Fibroblast of peridontal ligament (primary cell): ENCODE results near the gene STYX.
A peak's percentile ranks its signal among the peaks of the same experiment; 100 is the strongest.

Source experiments
- DNase-seq: peaks from one replicate; pipeline ENCODE4 v3.0.0-alpha.2; 2010; ENCODE audit errors: extremely low read depth

The STYX gene, protein sequence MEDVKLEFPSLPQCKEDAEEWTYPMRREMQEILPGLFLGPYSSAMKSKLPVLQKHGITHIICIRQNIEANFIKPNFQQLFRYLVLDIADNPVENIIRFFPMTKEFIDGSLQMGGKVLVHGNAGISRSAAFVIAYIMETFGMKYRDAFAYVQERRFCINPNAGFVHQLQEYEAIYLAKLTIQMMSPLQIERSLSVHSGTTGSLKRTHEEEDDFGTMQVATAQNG

DNA sequence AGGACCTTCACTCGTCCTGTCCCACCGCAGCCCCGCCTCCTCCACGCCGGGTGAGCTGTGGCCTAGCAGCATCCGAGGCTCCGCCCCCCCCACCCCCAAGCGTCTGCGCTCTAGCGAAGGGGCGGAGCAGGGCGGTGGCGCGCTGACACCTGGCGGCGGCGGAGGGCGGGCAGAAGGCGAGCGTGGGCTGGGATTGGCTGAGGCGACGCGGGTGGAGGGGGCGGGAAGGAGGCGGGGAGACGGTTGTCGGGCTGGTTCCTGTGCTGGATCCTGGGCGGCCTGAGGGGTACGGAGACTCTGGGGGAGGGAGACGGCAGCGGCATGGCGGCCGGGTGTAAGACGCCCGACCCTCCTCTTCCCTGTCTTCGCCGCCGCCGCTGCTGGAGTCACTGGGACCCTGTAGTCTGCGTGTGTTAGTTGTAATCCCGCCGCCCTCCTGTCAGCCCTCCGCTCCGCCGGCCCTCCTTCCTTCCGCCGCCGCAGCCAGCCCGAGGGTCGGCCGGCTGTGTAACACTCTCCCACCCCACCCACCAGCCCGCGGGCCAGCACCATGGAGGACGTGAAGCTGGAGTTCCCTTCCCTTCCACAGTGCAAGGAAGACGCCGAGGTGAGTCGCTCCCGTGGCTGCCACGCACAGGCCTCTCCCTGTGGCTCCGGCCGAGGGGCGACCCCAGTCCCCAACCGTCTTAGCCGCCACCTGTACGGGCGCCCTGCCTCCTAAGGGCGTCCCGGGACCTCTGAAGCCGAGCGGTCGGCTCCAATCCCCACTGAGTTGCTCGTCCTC is at the start of gene STYX:
STYX (plus strand) TSS at position 242 of the 784 bp plus-strand sequence; CDS start at position 551, 309 bp downstream.
- DNase-seq = peak; percentile 93

DNA sequence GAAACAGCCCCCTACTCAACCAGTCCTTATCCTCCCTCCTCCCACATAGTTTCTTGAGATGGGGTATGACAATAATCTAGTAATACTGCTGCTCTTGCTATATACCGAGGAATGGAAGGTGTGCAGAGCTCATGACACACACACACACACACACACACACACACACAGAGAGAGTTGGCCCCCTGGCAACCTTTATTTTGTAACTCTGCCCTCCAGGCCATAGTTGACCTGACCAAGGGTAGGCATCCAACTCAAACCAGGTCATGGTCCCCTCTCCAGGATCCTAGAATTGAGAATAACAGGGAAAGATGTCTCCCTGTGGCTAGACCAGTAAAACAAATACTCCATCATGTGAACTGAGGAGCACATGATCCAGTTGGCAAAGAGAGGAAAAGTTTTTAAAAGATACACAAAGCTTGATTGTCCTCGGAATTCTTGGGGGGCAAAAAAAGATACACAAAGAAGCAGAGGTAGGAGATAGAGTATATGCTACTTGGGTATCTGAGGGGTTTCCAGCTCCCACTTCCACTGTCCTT is 45.9 kb upstream of the STYX start:
- peak; percentile 27 for DNase-seq

DNA sequence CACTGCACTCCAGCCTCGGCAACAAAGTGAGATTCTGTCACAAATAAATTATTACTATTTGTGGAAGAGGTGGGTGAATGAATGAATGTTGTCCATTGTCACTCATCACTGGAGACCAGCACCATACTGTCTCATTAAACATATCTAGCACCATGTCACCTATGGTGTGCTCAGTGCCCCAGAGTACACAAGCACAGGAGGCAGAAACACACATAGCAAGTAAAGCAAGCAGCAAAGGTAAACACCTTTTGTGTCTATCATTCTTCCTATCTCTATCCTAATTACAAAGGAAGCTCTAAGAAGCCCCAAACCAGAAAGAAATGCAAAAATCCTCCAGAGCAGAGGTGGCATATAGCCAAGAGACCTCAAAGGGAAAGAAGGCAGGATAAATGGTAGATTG is 43.8 kb upstream of the STYX start:
- DNase-seq = no peak

DNA sequence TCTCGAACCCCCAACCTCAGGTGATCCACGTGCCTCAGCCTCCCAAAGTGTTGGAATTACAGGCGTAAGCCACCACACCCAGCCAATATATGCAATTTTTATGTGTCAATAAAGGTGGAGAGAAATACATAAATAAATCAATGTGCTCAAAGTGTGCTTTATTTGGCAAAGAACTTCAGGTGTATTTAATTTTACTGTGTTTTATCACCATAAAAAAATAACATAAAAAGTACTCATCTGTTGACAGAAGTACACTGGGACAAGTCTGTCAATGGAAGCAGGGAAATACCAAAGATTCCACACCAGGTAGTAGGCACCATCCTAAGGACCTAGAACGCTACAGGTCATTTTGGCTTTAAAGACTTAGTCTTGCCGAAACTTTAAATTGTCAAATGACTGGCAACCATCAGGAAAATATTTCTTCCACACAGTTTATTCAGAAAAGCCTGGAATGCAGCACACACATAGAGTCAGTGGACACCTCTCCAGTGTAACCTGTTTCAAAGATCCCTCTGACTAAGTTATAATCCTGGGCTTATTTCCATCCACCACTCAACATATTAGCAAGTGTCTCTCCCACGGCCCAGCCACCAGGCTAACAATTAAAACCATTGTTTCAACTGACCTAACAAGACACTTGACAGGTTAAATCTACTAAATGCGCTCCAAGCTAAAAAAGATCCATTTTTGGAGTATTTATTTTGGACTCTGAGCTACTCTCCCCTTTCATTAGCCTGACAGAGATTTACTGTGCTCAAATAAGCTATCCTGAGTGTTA is 38.8 kb upstream of the STYX start:
- no peak for DNase-seq

DNA sequence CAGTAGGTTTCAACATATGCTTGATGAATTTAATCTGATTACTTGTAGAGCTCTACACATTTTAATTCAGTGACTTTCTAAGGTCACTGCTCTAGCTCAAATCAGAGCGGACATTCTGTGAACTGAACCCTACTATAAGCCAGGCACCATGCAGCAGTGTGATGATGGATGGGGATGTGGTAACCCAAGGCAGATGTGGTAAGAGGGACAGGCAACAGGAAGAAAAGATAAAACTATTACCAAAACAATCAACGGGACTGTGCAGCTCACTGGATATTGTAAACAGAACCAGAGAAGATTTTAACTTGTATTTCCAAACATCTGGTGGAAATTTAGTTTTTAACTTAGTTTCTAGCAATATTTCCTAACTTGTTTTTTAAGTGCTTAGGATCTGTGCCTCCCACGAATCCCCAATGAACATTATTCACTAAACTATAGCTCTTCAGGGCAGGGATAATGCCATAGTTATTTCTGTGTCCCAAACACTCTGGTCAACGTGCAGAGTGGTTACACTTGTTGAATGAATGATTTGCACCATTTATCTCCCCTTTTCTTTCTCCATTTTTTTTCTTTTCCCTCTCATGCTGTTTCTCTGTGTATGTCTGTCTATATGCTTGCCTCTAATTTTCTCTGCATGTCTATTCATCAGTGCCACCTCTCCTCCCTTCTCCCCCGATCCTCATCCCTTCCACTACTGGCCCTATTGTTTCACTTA is 37.6 kb upstream of the STYX start:
- peak; percentile 83 for DNase-seq

DNA sequence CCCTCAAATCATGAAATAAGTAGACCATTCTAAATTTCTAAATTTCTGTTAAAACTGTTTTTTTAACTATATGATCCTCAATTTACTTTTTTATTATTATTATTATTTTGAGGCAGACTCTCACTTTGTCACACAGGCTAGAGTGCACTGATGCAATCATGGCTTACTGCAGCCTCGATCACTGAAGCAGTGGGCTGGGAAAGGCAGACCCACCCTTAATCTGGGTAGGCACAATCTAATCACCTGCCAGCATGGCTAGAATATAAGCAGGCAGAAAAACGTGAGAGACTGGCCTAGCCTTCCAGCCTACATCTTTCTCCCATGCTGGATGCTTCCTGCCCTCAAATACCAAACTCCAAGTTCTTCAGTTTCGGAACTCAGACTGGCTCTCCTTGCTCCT is 36.9 kb upstream of the STYX start:
- DNase-seq = no peak

DNA sequence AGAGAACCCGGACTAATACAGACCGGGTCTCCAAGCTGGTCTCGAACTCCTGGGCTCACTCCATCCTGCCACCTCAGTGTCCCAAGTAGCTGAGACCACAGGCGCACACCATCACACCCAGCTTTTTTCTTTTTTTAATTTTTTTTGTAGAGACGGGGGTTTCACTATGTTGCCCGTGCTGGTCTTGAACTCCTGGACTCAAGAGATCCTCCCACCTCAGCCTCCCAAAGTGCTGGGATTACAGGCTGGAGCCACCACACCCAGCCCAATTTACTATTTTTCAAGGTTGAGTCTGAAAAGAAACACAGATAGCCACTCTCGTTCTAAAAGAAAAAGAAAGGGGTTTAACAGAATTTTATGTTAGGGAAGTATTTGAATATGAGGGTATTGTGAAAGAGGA is 36.4 kb upstream of the STYX start:
- DNase-seq = no peak

DNA sequence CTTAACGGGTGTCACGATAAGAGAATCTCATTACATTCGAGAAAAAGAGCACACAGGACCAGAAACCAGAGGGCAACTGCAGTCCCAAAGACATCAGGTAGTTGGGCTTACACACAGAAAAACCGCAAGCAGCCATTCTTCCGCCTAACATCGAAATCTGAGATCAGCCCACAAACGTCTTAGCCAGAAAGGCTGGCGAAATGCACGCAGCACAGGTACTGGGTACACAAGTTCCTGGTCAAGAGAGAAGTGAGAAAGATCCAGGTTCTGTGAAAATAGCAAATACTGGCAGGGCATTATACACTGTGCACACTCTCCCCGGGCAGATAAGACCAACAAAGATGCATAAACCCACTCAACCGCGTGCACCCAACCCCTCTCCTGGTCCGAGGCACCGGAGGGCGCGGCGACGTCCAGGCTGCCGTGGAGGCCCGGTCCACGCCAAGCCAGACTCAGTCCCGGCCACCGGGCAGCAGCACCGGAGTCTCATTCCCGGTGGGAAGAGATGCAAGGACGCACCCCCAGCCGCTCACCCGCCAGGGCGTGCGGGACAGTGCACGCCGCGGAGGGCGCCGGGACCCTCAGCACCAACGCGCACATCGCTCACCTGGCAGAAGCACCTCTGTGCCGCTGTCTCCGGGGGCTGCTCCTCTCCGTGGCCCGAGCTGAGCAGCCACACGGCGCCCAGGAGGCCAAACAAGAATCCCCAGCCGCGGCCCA is 35.0 kb upstream of the STYX start:
- peak; percentile 47 for DNase-seq

DNA sequence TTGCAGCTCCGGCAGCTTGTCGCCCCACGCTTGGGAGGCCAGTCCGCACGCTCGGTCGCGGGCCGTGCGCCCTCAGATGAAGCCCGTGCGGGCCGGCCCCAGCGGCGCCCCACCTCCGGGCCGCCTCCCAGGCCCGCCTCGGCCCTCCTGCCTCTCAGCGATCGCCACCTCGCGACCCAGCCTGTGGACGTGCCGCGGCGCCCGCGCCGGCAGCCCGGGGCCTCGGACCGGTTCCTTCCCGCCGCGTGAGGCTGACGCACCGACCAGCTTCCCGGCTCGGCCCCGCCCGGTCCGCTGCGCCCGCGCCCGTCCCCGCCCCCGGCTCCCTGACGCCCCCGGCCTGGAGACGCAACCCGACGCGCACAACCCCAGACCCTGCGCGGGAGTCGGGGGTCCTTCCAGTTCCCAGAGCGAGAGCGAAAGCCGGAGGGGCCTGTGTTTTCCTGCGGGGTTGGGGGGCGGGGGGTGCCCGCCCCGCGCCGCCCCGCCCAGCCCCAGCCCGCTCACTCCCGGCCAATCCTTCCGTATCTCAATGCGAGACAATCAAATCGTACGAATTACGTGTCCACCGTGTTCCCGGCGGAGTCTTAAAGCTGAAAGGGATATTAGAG is 34.4 kb upstream of the STYX start, which contains the start of gene ERO1A:
ERO1A (minus strand) TSS at position 78 of the 611 bp plus-strand sequence; CDS start at position 1, 77 bp downstream.
- peak; percentile 79 for DNase-seq

DNA sequence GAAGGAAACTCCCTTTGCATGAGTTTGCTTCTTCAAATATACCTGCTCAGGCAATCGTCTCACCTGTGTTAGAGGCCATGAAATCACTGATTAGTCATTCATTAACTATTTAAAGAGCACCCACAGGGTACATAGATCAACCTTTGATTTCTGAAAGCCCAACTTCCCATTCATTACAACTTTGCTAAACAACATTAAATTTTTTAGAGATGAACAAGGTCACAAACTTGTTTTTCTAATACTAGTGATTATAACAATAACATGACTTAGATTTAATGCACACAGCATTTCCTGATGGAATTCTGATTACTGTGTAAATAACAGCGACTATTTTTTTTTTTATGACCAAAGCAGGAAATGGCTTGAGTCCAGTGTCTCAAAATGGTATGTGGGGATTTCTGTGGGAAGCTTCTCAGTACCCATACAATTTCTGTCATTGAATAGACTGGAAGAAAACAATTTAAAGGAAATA is 29.2 kb upstream of the STYX start:
- no peak for DNase-seq

DNA sequence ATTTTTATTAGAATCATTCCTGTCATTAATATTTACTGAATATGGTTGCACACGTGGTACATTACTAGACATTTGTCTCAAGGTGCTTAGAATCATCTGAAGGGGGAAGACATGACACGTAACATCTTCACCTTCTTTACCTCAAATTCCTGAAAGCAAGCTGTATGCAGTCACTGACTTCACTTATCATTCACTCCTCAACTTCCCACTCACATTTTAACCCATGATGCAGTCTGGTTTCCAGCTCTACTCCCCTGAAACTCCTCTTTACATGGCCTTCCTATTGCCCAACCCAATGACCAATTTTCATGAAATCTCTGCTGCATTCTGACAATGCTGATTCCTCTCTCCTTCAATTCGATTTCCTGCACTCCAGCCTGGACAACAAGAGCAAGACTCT is 28.7 kb upstream of the STYX start:
- no peak for DNase-seq

DNA sequence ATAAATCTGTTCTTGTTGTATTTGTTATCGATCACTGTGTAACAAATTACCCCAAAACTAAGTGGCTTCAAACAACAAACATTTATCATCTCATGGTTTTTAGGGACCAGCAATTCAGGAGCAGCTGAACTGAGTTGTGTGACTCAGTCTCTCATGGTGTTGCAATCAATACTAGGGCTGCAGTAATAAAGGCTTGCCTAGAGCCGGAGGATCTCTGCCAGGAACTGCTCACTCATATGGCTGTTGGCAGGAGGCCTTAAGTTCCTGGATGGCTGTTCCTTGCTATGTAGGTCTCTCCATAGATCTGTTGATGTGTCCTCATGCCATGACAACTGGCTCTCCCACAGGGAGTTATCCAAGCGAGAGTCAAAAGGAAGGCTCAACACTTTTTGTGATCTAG is 26.7 kb upstream of the STYX start:
- peak; percentile 99 for DNase-seq

DNA sequence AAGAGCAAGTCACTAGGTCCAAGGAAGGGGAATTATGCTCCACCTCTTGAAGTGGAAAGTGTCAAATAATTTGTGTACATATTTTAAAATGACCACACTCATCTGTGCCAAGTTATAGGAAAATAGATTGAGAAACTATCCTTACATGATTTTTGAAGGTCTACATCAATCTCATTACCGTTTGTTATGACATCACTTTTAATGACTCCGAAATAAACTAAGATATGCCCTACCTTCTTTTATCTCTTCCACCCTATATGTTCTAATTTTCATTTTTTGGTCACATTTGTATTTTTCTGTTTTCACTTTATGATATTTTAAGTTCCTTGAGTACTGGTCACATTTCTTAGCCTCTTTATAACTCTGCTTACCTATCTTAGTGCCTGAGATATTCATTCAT is 26.3 kb upstream of the STYX start:
- DNase-seq = no peak

DNA sequence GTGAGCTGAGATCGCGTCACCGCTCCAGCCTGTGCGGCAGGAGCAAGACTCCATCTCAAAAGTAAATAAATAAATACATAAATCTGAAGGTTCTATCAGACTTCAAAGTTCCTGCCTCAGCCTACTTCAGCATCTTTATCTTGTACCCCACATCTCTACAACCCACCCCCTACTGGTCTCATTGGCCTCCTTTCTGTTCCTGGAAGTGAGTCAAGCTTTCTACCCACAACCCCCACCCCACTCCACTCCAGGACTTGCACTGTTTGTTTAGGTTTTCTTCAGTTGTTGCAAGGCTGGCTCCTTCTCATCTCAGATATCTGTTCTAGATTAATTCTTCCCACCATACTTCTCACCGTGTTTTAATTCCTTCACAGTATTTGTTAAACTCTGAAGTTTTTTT is 23.7 kb upstream of the STYX start:
- no peak for DNase-seq

DNA sequence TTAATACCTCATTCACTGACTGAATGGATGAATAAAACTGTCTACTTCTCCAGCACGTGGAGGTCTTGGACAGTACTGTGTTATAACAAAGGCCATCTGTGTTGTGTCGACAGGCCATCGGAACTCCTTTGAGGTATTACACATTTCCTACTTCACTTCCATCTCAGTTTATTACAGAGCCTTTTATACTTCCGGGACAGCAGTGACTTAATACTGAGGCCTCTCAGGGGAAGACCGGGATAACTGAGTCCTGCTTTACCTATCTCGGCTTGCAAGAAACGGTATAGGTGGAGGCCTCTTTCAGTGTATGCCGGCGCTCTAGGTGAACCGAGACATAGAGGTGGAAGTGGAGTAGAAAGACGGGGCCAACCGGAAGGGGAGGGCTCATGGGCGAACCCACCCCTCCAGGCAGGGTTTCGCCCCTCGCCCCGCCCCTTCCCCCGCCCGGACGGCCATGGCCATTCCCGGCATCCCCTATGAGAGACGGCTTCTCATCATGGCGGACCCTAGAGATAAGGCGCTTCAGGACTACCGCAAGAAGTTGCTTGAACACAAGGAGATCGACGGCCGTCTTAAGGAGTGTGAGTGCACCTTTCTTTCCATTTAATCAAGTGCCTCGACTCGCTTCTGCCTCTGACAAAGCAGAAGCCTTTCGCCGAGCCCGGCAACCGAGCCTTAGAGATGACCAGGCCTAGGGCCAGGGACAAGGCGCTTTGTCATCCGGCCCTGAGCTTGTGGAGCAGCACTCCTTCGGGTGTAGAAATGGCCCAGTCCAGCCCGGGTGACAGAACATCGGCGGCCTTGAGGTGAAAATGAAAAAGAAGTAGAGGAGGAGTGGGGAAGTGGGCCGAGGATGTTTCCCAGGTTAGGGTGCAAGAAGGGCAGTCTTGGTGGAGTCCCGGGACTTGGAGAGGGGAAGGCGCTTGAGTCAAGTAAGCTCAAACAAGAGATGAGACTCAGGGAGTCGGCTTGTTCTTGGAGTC is 23.0 kb upstream of the STYX start, which contains the start of gene PSMC6:
PSMC6 (plus strand) TSS at position 477 of the 983 bp plus-strand sequence; CDS start at position 497, 20 bp downstream.
- DNase-seq = peak; percentile 81

DNA sequence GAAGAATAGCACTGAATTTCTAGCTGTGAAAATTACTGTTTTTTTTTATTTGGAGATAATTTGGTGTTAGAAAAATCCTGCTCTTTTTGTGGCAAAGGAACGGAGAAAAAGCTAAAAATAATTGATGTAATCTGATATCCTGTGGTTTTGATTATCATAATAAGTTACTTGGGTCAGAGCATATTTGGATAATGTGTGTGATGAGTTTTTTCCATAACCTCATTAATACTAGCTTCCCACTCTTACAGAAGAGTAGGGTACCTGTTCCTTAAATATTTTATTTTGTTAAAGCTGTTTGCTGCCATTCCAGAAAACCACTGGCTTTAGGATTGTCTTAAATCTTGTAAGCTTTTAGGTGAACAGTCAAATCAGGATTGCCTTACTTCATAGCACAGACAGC is 18.3 kb upstream of the STYX start:
- DNase-seq = peak; percentile 41

DNA sequence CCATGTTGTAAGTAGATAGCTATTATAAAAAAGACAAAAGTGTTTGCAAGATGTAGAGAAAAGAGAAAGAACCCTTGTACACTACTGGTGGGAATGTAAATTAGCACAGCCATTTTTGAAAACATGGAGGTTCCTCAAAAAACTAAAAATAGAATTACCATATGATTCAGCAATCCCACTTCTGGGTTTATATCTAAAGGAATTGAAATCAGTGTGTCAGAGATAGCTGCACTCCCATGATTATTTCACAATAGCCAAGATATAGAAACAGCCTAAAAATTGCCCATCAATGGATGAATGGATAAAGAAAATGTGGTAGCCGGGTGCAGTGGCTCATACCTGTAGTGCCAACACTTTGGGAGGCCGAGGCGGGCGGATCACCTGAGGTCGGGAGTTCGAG is 13.8 kb upstream of the STYX start:
- DNase-seq = no peak

DNA sequence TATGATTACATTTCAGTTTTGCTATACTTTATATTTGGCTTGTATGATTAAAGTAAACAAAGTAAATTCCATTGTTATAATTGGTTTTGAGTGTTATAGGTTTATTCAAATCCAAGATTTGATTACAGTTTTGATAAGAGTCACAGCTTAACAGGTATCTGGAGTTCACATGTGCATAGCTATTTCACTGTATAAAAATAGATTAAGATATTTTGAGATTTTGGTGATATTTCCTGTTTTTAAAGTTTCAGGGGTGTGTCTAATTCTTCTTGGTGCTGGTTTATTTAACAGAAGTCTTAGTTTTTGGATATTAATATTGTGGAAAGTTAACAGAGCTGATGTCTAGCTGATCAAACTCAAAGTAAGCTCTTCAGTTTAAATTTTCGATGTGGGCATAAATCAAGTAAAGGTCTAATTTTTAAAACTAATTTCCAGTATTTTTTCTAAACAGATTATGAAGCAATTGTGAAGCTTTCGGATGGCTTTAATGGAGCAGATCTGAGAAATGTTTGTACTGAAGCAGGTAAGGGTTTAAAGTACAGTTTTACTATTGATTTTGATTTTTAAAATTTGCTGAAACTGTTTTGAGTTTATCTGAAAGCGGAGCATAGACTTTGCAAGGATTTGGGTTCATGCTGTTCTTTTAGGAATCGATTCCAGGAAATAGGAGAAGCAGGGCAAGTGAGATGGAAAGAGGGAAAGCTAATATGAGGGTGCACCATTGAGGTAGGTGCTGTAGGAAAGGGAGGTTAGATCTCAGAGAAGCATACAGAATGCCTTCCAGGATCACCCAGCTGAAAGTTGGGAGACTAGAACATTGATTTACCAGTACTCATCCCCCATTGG is 6.2 kb upstream of the STYX start:
- DNase-seq = no peak
